H1 (cell line): ENCODE measurements around the gene SCG5. TPM values are rescaled to one million over a fixed set of nuclear protein-coding genes. Genes with fewer than 3 reads are reported as not detected.

Experiments used
- CTCF ChIA-PET: fragments of 300-600 bp; sonication (Branson Sonifier 250); formaldehyde crosslinking; loops from one replicate; lab custom pipeline; 2021; ENCODE audit not compliant: partially characterized antibody; lab: Charles Lee
- POLR2A ChIA-PET: fragments of 300-600 bp; sonication (Branson Sonifier 250); formaldehyde crosslinking; loops from one replicate; lab custom pipeline; 2021; ENCODE audit warnings: inconsistent platforms; ENCODE audit not compliant: partially characterized antibody; lab: Charles Lee
- DNase-seq, 2 experiments: peaks; one replicate each; pipeline versions ENCODE4 v3.0.0 to v3.0.0-alpha.2; 2010 to 2022; ENCODE audit warnings: low spot score in 2 of 2, low read depth in 1 of 2, mixed read lengths in 1 of 2
- FAIRE-seq: peaks from 2 replicates; lab custom pipeline; 2011; peaks lifted over from hg19 to GRCh38; lab: Jason Lieb, UNC
- H2AFZ ChIP-seq: 2 replicates; pipeline ENCODE4 v1.8.1; 2012; ENCODE audit warnings: low read length, inconsistent platforms
- H2AK5ac ChIP-seq: 2 replicates; pipeline ENCODE4 v1.6.1; 2013; ENCODE audit warnings: low read depth, low read length
- H2BK120ac ChIP-seq: replicated peaks from 2 replicates; pipeline ENCODE3; 2013; ENCODE audit warnings: low read depth, low read length, inconsistent platforms
- H2BK12ac ChIP-seq: 2 replicates; pipeline ENCODE4 v1.6.1; 2013; ENCODE audit warnings: low read depth, low read length
- H2BK15ac ChIP-seq: 2 replicates; pipeline ENCODE4 v1.6.1; 2013; ENCODE audit warnings: low read length
- H2BK20ac ChIP-seq: 2 replicates; pipeline ENCODE4 v1.6.1; 2013; ENCODE audit warnings: low read length
- H2BK5ac ChIP-seq: 2 replicates; pipeline ENCODE4 v1.6.1; 2013; ENCODE audit warnings: low read depth, low read length
- H3K14ac ChIP-seq: 2 replicates; pipeline ENCODE4 v1.6.1; 2013; ENCODE audit warnings: inconsistent platforms; ENCODE audit not compliant: insufficient read length
- H3K18ac ChIP-seq: 2 replicates; pipeline ENCODE4 v1.6.1; 2013; ENCODE audit warnings: low read length; ENCODE audit errors: extremely low read depth
- H3K23ac ChIP-seq: 2 replicates; pipeline ENCODE4 v1.6.1; 2013; ENCODE audit warnings: inconsistent platforms; ENCODE audit not compliant: insufficient read length
- H3K23me2 ChIP-seq: 2 replicates; pipeline ENCODE4 v1.6.1; 2013; ENCODE audit warnings: low read depth, low read length
- H3K27ac ChIP-seq: 2 replicates; pipeline ENCODE4 v1.6.1; 2011; ENCODE audit warnings: low read depth, low read length, inconsistent platforms
- H3K27me3 ChIP-seq, 4 experiments: replicated peaks in 1 of 4; 1 replicate in 1 of 4; 2 replicates in 3 of 4; pipeline versions ENCODE4 v1.6.1 to v1.8.1; 2011 to 2013; ENCODE audit warnings: low read length in 3 of 4, mild to moderate bottlenecking in 3 of 4, inconsistent platforms in 2 of 4, mixed read lengths in 2 of 4, moderate library complexity in 1 of 4; ENCODE audit not compliant: control insufficient read depth in 3 of 4, insufficient read depth in 3 of 4; ENCODE audit errors: extremely low read depth in 1 of 4
- H3K36me3 ChIP-seq, 4 experiments: 2 replicates each; pipeline versions ENCODE4 v1.6.1 to v1.8.1; 2011 to 2013; ENCODE audit warnings: mild to moderate bottlenecking in 4 of 4, low read length in 3 of 4, moderate library complexity in 2 of 4, control low read depth in 1 of 4, inconsistent platforms in 1 of 4; ENCODE audit not compliant: insufficient read depth in 4 of 4, control insufficient read depth in 2 of 4
- H3K4ac ChIP-seq: replicated peaks from 2 replicates; pipeline ENCODE3; 2013; ENCODE audit warnings: low read length, low read depth, mixed read lengths, inconsistent platforms; ENCODE audit not compliant: insufficient read length
- H3K4me1 ChIP-seq, 4 experiments: replicated peaks in 1 of 4; 1 replicate in 1 of 4; 2 replicates in 3 of 4; pipeline versions ENCODE4 v1.6.1 to v1.8.1; 2011 to 2013; ENCODE audit warnings: low read length in 3 of 4, inconsistent platforms in 2 of 4, mixed read lengths in 1 of 4; ENCODE audit not compliant: insufficient read depth in 4 of 4, control insufficient read depth in 3 of 4
- H3K4me2 ChIP-seq, 2 experiments: 2 replicates each; pipeline versions ENCODE4 v1.6.1 to v1.8.1; 2011 to 2013; ENCODE audit warnings: low read depth in 2 of 2, low read length in 2 of 2, control low read depth in 1 of 2, inconsistent platforms in 1 of 2, mild to moderate bottlenecking in 1 of 2; ENCODE audit not compliant: insufficient read depth in 1 of 2
- H3K4me3 ChIP-seq, 4 experiments: fragments of 200-600, 300-600 bp in 1 of 4; sonication (generic), shearing (Covaris generic), sonication (Bioruptor Twin) in 1 of 4; 2 replicates each; pipeline versions ENCODE4 v1.5.1 to v1.8.1; 2011 to 2016; ENCODE audit warnings: low read length in 4 of 4, low read depth in 3 of 4, control low read depth in 2 of 4, inconsistent platforms in 2 of 4, mild to moderate bottlenecking in 2 of 4, mixed read lengths in 1 of 4, moderate library complexity in 1 of 4; ENCODE audit not compliant: insufficient read depth in 2 of 4; ENCODE audit errors: extremely low read depth in 1 of 4
- H3K56ac ChIP-seq: replicated peaks from 2 replicates; pipeline ENCODE3; 2013; ENCODE audit warnings: low read depth, mild to moderate bottlenecking, mixed read lengths, low read length, inconsistent platforms; ENCODE audit not compliant: insufficient read length
- H3K79me1 ChIP-seq: 2 replicates; pipeline ENCODE4 v1.6.1; 2013; ENCODE audit warnings: low read depth, low read length, control low read depth
- H3K79me2 ChIP-seq, 2 experiments: 2 replicates each; pipeline versions ENCODE4 v1.6.1 to v1.8.1; 2012 to 2013; ENCODE audit warnings: low read length in 2 of 2, mild to moderate bottlenecking in 2 of 2, inconsistent platforms in 1 of 2; ENCODE audit not compliant: insufficient read depth in 2 of 2, control insufficient read depth in 1 of 2
- H3K9ac ChIP-seq, 4 experiments: replicated peaks in 1 of 4; 1 replicate in 1 of 4; 2 replicates in 3 of 4; pipeline versions ENCODE4 v1.6.1 to v1.8.1; 2011 to 2013; ENCODE audit warnings: low read depth in 3 of 4, low read length in 3 of 4, control low read depth in 2 of 4, mild to moderate bottlenecking in 2 of 4, moderate library complexity in 2 of 4, inconsistent platforms in 1 of 4; ENCODE audit errors: extremely low read depth in 1 of 4
- H3K9me3 ChIP-seq, 2 experiments: 2 replicates each; pipeline versions ENCODE4 v1.6.1 to v1.8.1; 2012 to 2013; ENCODE audit warnings: mild to moderate bottlenecking in 2 of 2, moderate library complexity in 2 of 2, control low read depth in 1 of 2, inconsistent platforms in 1 of 2, low read depth in 1 of 2, low read length in 1 of 2, mixed read lengths in 1 of 2; ENCODE audit not compliant: insufficient read depth in 2 of 2
- H4K20me1 ChIP-seq, 2 experiments: replicated peaks in 1 of 2; 2 replicates each; pipeline versions ENCODE3 to v1.8.1; 2011 to 2013; ENCODE audit warnings: inconsistent platforms in 2 of 2, low read length in 2 of 2, mild to moderate bottlenecking in 1 of 2; ENCODE audit not compliant: insufficient read depth in 2 of 2, control insufficient read depth in 1 of 2
- H4K5ac ChIP-seq: 2 replicates; pipeline ENCODE4 v1.6.1; 2013; ENCODE audit warnings: low read length, low read depth, mixed read lengths, inconsistent platforms; ENCODE audit not compliant: insufficient read length
- H4K8ac ChIP-seq: 2 replicates; pipeline ENCODE4 v1.8.0; 2013; ENCODE audit warnings: mild to moderate bottlenecking, moderate library complexity, low read length, inconsistent platforms; ENCODE audit not compliant: insufficient read depth; ENCODE audit errors: extremely low read depth
- H4K91ac ChIP-seq: replicated peaks from 2 replicates; pipeline ENCODE3; 2013; ENCODE audit warnings: low read length, mixed read lengths, inconsistent platforms; ENCODE audit not compliant: insufficient read length
- BRCA1 ChIP-seq: IDR thresholded peaks from 2 replicates; pipeline ENCODE4 v1.6.1; 2012; ENCODE audit warnings: low read depth, low read length, improper control_type of control experiment
- HDAC2 ChIP-seq, 2 experiments: fragments of 300-600 bp in 1 of 2; sonication (generic) in 1 of 2; IDR thresholded peaks; 2 replicates each; pipeline ENCODE4 v1.6.1; 2011 to 2012; ENCODE audit warnings: low read depth in 2 of 2, low read length in 2 of 2, mild to moderate bottlenecking in 2 of 2, moderate library complexity in 2 of 2, borderline replicate concordance in 1 of 2, inconsistent platforms in 1 of 2
- JUN ChIP-seq: IDR thresholded peaks from 2 replicates; pipeline ENCODE4 v1.6.1; 2011; ENCODE audit warnings: low read depth, mild to moderate bottlenecking, improper control_type of control experiment, low read length
- KDM1A ChIP-seq: fragments of 200-600, 300-600 bp; sonication (generic); IDR thresholded peaks from 2 replicates; pipeline ENCODE4 v1.7.1; 2016; ENCODE audit warnings: mild to moderate bottlenecking, low read length, borderline replicate concordance
- MAFK ChIP-seq: IDR thresholded peaks from 2 replicates; pipeline ENCODE4 v1.6.1; 2012; ENCODE audit warnings: low read depth, mild to moderate bottlenecking, improper control_type of control experiment, low read length
- MAX ChIP-seq: IDR thresholded peaks from 2 replicates; pipeline ENCODE4 v1.6.1; 2012; ENCODE audit warnings: inconsistent platforms
- RAD21 ChIP-seq, 2 experiments: IDR thresholded peaks in 1 of 2; conservative IDR thresholded peaks in 1 of 2; 2 replicates each; pipeline ENCODE4 v1.6.1; 2011; ENCODE audit warnings: low read depth in 2 of 2, low read length in 2 of 2, improper control_type of control experiment in 1 of 2, inconsistent platforms in 1 of 2, mild to moderate bottlenecking in 1 of 2, moderate library complexity in 1 of 2
- SAP30 ChIP-seq: fragments of 300-600 bp; sonication (generic); IDR thresholded peaks from 2 replicates; pipeline ENCODE4 v1.7.1; 2012; ENCODE audit warnings: low read length, moderate library complexity, mild to moderate bottlenecking, inconsistent platforms; ENCODE audit not compliant: insufficient read depth, insufficient replicate concordance
- SIN3A ChIP-seq, 2 experiments: IDR thresholded peaks in 1 of 2; conservative IDR thresholded peaks in 1 of 2; 2 replicates each; pipeline ENCODE4 v1.6.1; 2011 to 2012; ENCODE audit warnings: low read length in 2 of 2, improper control_type of control experiment in 1 of 2, low read depth in 1 of 2, mild to moderate bottlenecking in 1 of 2
- SIRT6 ChIP-seq: IDR thresholded peaks from one replicate; pipeline ENCODE4 v1.7.1; 2012; ENCODE audit warnings: low read length, inconsistent platforms
- SRF ChIP-seq: IDR thresholded peaks from 2 replicates; pipeline ENCODE4 v1.6.1; 2011; ENCODE audit warnings: mild to moderate bottlenecking, low read depth, low read length, moderate library complexity
- WGBS, 2 experiments: shearing (Covaris generic) in 1 of 2; methylation state at CpG; one replicate each; pipeline versions ENCODE4 v1.1.6 to v1.1.7; 2013 to 2015; ENCODE audit warnings: low lambda C conversion rate in 2 of 2, mixed read lengths in 2 of 2, inconsistent platforms in 1 of 2, low coverage in 1 of 2, missing lambda C conversion rate in 1 of 2; ENCODE audit not compliant: insufficient replicate concordance in 2 of 2, insufficient coverage in 1 of 2, insufficient read length in 1 of 2; ENCODE audit errors: extremely low coverage in 1 of 2, missing lambda C conversion rate in 1 of 2; 5-methylcytosine and 5-hydroxymethylcytosine counted together
- polyA plus RNA-seq, 7 experiments: library from polyadenylated mRNA; depleted of rRNA in 3 of 7; stranded (reverse) in 5 of 7; unstranded in 2 of 7; fragments of >200 nt in 5 of 7; fragments of 200-250 nt in 2 of 7; gene quantifications; 1 replicate in 5 of 7; 2 replicates in 1 of 7; 4 replicates in 1 of 7; pipeline versions ENCODE4 v1.2.1 to v1.2.3, GENCODE V29; 2011 to 2013; ENCODE audit warnings: missing spikeins in 2 of 7, mixed read lengths in 2 of 7
- total RNA-seq: library from RNA; stranded (reverse); fragmentation: NEBNext Ultra II Directional; extraction: Animal tissue kit (Norgen Biotek cat#: 25700); gene quantifications from 2 replicates; pipeline ENCODE4 v1.2.1, GENCODE V29; 2021

SCG5 gene
- total and polyA plus RNA-seq, 2 of the 8 experiments (the other 6 are each of a cell fraction or from before 2014, with no cell fraction given) = 18.7 to 19.9 TPM

DNA sequence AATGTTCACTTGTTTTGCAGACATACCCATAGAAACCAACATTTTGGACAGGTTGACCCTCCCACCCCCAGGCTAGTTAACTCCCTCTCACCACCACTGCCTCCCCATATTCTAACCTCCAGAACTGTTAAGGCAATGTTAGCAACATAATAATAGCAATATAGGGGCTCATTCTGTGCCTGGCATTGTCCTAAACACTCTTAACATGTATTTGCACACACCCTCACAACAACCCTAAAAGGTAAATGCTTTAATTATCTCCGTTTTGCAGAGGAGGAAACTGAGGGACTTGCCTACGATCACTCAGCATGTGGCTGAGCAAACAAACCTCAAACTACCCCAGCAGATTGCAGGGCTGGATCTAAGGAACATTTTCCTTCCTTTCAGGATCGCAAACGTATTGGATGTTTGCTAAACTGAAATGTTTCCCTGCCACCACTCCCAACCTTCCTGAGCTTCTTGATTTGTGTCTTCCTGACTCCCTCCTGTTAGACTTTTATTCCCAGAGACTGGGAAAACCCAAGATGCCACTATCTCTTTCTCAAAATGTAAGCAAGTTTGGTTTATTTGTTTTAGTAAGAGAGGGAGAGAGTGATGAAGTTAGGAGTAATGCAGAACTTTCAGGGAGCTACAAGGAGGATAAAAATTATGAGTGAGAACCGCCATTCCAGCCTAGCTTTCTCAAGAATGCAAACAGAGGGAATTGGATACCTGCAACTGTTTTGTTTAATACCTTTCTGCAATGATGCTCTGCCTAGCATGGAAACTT, 1.3 kb downstream of the SCG5 start:
- ChIA-PET POLR2A (interaction anchor here (1.2 to 2.0 kb wide), 3 partner anchors 7 to 23 kb away, joined by 3 to 14 read pairs (median 5); no protein-coding TSS in a partner anchor), CTCF (interaction anchor here (0.7 to 1.8 kb wide), 4 partner anchors 20 to 490 kb away, joined by 3 to 5 read pairs (median 3); no protein-coding TSS in a partner anchor)
- H3K4me2 ChIP-seq = peak overlapping the region; percentile 53 to 76
- H3K4me1 ChIP-seq = peaks cover 0 to 11% (median 8%) of the 10 kb centered on the region in 4 experiments; a peak in 4 of 7 replicates
- H2BK15ac ChIP-seq = no peak overlapping the region
- peak overlapping the region; percentile 38; the same call in 1 of the 2 replicates for H3K18ac ChIP-seq
- no peak overlapping the region for H2BK120ac ChIP-seq
- DNase-seq (no peak), FAIRE-seq (peak; percentile 52)
- WGBS, 2 experiments = 54% methylated on average over 5 of the region's 5 CpGs; no CpG with 5 or more reads in 1 of the 2 experiments
- no peak overlapping the region for H3K4ac ChIP-seq
- no peak overlapping the region for H2AK5ac ChIP-seq
- no peak overlapping the region for H2BK12ac ChIP-seq
- H3K36me3 ChIP-seq = peaks cover 0 to 26% (median 3%) of the 10 kb centered on the region in 4 experiments; a peak in 2 of 8 replicates
- peak overlapping the region in 2 of 4 experiments; percentile 9 to 20; a peak in 3 of 8 replicates for H3K4me3 ChIP-seq
- no peaks in the 10 kb centered on the region for H3K9me3 ChIP-seq
- H3K23ac ChIP-seq = no peak overlapping the region
- peaks cover 3% of the 10 kb centered on the region for H3K23me2 ChIP-seq
- no peak overlapping the region for H4K91ac ChIP-seq
- no peak overlapping the region for H3K27ac ChIP-seq
- H3K79me2 ChIP-seq = no peaks in the 10 kb centered on the region
- no peak overlapping the region for H3K14ac ChIP-seq
- no peak overlapping the region for H2AFZ ChIP-seq
- H3K27me3 ChIP-seq = no peaks in the 10 kb centered on the region
- H4K8ac ChIP-seq = no peak overlapping the region
- H4K5ac ChIP-seq = no peak overlapping the region
- no peak overlapping the region for H2BK5ac ChIP-seq
- no peak overlapping the region for H3K56ac ChIP-seq
- H3K9ac ChIP-seq = no peak overlapping the region
- no peaks in the 10 kb centered on the region for H3K79me1 ChIP-seq
- H2BK20ac ChIP-seq = no peak overlapping the region
- H4K20me1 ChIP-seq = no peaks in the 10 kb centered on the region
- TF ChIP-seq MAX (no peak), KDM1A (no peak), SIRT6 (no peak), BRCA1 (no peak), JUN (no peak), MAFK (no peak), SIN3A (conservative IDR thresholded peaks at IDR 0.05 in 1 of 2, IDR thresholded peaks at IDR 0.05 in 1 of 2; ENCODE audit: low read depth in 1 of 2, low read length in 2 of 2) (no peak), SAP30 (no peak), RAD21 (IDR thresholded peaks at IDR 0.05 in 1 of 2, conservative IDR thresholded peaks at IDR 0.05 in 1 of 2; ENCODE audit: low read depth in 2 of 2, low read length in 2 of 2) (no peak), HDAC2 (IDR thresholded peaks at IDR 0.05; ENCODE audit: borderline replicate concordance in 1 of 2, low read depth in 2 of 2, low read length in 2 of 2) (no peak), SRF (no peak)
